ENCODE measurements around the gene BAX. TPM values are rescaled to one million over a fixed set of nuclear protein-coding genes. Genes with fewer than 3 reads are reported as not detected.
"Not testable (repeated sequence)": the region's sequence is repeated elsewhere in the genome, so short reads cannot be mapped to it uniquely, and the experiment has no call there.

The BAX gene
- total RNA-seq = 111 and 129 TPM in 2 replicates

GRCh38 chr19:48954595-48955307 lies at the start of gene BAX:
Gene BAX (plus strand): TSS chr19:48954875. CDS start chr19:48954929, 54 bp downstream.
- CTCF ChIA-PET = interaction anchor here (1.1 to 1.7 kb wide), 2 partner anchors 16 to 19 kb away, joined by 3 to 6 read pairs; no protein-coding TSS in a partner anchor
- peaks cover 23% of the 10 kb centered on the region for H3K36me3 Mint-ChIP-seq (ENCODE audit: low read depth)
- H3K9me3 Mint-ChIP-seq = no peaks in the 10 kb centered on the region

DNA sequence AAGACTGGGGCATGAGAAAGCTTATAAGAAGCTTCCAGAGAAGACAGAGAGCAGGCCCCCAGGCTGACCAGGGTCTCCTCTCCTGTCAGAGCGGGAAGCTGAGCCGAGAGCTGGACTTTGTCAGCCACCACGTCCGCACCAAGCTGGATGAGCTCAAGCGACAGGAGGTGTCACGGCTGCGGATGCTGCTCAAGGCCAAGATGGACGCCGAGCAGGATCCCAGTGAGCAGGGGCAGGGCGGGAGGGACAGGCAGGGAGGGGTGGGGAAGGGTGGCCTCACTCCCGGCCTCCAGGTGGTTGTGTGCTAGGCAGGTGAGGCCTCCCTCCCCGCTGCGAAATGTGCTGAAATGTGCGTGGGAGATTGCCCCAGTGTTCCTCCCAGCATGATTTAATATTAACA lies 49.0 kb upstream of the BAX start:
- peaks cover 57% of the 10 kb centered on the region for H3K36me3 Mint-ChIP-seq (ENCODE audit: low read depth)
- H3K4me3 Mint-ChIP-seq = no peak overlapping the region
- POLR2A ChIA-PET = interaction anchor here (0.7 kb wide), 1 partner anchor 29 kb away, joined by 3 read pairs; no protein-coding TSS in a partner anchor
- CTCF ChIA-PET = no interaction called here
- H3K4me1 Mint-ChIP-seq = peaks cover 25% of the 10 kb centered on the region
- no peak for DNase-seq
- H3K9me3 Mint-ChIP-seq = no peaks in the 10 kb centered on the region
- TF ChIP-seq, protein P1, sequence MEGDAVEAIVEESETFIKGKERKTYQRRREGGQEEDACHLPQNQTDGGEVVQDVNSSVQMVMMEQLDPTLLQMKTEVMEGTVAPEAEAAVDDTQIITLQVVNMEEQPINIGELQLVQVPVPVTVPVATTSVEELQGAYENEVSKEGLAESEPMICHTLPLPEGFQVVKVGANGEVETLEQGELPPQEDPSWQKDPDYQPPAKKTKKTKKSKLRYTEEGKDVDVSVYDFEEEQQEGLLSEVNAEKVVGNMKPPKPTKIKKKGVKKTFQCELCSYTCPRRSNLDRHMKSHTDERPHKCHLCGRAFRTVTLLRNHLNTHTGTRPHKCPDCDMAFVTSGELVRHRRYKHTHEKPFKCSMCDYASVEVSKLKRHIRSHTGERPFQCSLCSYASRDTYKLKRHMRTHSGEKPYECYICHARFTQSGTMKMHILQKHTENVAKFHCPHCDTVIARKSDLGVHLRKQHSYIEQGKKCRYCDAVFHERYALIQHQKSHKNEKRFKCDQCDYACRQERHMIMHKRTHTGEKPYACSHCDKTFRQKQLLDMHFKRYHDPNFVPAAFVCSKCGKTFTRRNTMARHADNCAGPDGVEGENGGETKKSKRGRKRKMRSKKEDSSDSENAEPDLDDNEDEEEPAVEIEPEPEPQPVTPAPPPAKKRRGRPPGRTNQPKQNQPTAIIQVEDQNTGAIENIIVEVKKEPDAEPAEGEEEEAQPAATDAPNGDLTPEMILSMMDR (IDR thresholded peaks at IDR 0.05) = no peak
- intact Hi-C loops (cut with micrococcal nuclease) = no loop called here
- H3K27me3 Mint-ChIP-seq = no peaks in the 10 kb centered on the region
- H3K27ac Mint-ChIP-seq = no peak overlapping the region
- ATAC-seq (ENCODE audit: low read depth) = no peak

More at GRCh38 chr19:48954595-48955307, at the start of gene BAX:
- Mint-ChIP-seq H3K4me1 (peaks cover 26% of the 10 kb centered on the region), H3K27me3 (no peaks in the 10 kb centered on the region), H3K4me3 (peak within 1 kb of the TSS; percentile 91), H3K27ac (peak within 1 kb of the TSS; percentile 87)
- ATAC-seq (ENCODE audit: low read depth) (peak; percentile 89), DNase-seq (peak; percentile 93)
- POLR2A ChIA-PET = interaction anchor here (0.6 to 4.0 kb wide), 10 partner anchors 8 to 116 kb away, joined by 3 to 43 read pairs (median 8); partner anchors contain the start of genes FTL, NUCB1, PPP1R15A and RUVBL2
- intact Hi-C loops (cut with micrococcal nuclease) = loop anchor here (1.0 to 2.0 kb wide), 4 partner anchors 11 to 54 kb away; partner anchors contain the start of genes DHDH, FTL, GYS1 and NUCB1
- TF ChIP-seq, protein P1 (IDR thresholded peaks at IDR 0.05) = no peak

- intact Hi-C loops (cut with micrococcal nuclease) = no loop called here
- H3K27me3 Mint-ChIP-seq = no peaks in the 10 kb centered on the region
- H3K36me3 Mint-ChIP-seq (ENCODE audit: low read depth) = peaks cover 60% of the 10 kb centered on the region
- ATAC-seq (ENCODE audit: low read depth) (no peak), DNase-seq (no peak)
- CTCF ChIA-PET = interaction anchor here (0.6 kb wide), 1 partner anchor 90 kb away, joined by 3 read pairs; no protein-coding TSS in a partner anchor
- peaks cover 18% of the 10 kb centered on the region for H3K4me1 Mint-ChIP-seq
- TF ChIP-seq, protein P1 (IDR thresholded peaks at IDR 0.05) = no peak
- no peak overlapping the region for H3K27ac Mint-ChIP-seq
- no peaks in the 10 kb centered on the region for H3K9me3 Mint-ChIP-seq
- no peak overlapping the region for H3K4me3 Mint-ChIP-seq
- POLR2A ChIA-PET = interaction anchor here (0.6 to 0.7 kb wide), 6 partner anchors 10 to 62 kb away, joined by 3 to 6 read pairs (median 4); no protein-coding TSS in a partner anchor
These were observed 48.4 kb upstream of the BAX start for GRCh38 chr19:48906324-48906723.

DNA sequence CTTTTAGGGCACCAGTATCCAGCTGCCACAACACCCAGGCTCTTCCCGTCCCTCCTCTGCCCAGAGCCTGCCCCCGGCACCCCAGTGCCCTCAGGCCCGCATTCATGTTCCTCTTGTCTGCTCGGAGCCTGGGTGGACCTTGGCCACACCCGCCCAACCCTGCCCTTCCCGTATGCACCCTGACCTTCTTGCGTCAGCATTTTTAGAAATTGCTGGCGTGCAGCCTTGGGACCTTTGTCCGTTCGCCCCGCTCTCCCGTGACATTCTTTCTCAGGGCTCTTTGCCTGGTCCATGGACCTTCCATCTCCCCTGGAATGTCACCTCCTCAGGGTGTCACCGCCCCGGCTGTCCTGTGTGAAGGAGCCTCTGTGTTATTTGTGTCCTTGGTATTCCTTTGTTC lies 47.0 kb upstream of the BAX start:
- DNase-seq (no peak), ATAC-seq (ENCODE audit: low read depth) (no peak)
- H3K4me1 Mint-ChIP-seq = peaks cover 11% of the 10 kb centered on the region
- no peak overlapping the region for H3K4me3 Mint-ChIP-seq
- ChIA-PET POLR2A (interaction anchor here (0.6 kb wide), 1 partner anchor 15 kb away, joined by 6 read pairs; no protein-coding TSS in a partner anchor), CTCF (no interaction called here)
- H3K9me3 Mint-ChIP-seq = no peaks in the 10 kb centered on the region
- TF ChIP-seq, protein P1 (IDR thresholded peaks at IDR 0.05) = no peak
- H3K27ac Mint-ChIP-seq = no peak overlapping the region
- intact Hi-C loops (cut with micrococcal nuclease) = no loop called here
- no peaks in the 10 kb centered on the region for H3K27me3 Mint-ChIP-seq
- H3K36me3 Mint-ChIP-seq (ENCODE audit: low read depth) = peaks cover 66% of the 10 kb centered on the region

GRCh38 chr19:48909424-48910077 lies 45.1 kb upstream of the BAX start:
- POLR2A ChIA-PET = interaction anchor here (1.5 kb wide), 1 partner anchor 9 kb away, joined by 4 read pairs; the partner anchor contains the start of gene NUCB1
- Mint-ChIP-seq H3K4me1 (peaks cover 10% of the 10 kb centered on the region), H3K36me3 (ENCODE audit: low read depth) (peaks cover 73% of the 10 kb centered on the region), H3K4me3 (peak overlapping the region; percentile 8), H3K27ac (peak overlapping the region; percentile 31)
- intact Hi-C loops (cut with micrococcal nuclease); CTCF ChIA-PET; H3K27me3 Mint-ChIP-seq; H3K9me3 Mint-ChIP-seq; DNase-seq: not testable (repeated sequence)
- peak; percentile 62 for ATAC-seq (ENCODE audit: low read depth)

Data from activated B cell treated with CpG ODN at 0.5 μM for 24 hours (primary cell).